CD4-positive, alpha-beta T cell treated with Interleukin-6 for 4 hours (primary cell): ENCODE data around the gene RAET1G.
"Not testable (repeated sequence)": the region's sequence is repeated elsewhere in the genome, so short reads cannot be mapped to it uniquely, and the experiment has no call there.

Experiments used
- DNase-seq: peaks from one replicate; pipeline ENCODE4 v3.0.0-alpha.2; 2020; ENCODE audit warnings: mixed read lengths

Gene RAET1G

GRCh38 chr6:149933036-149933435 lies 10.1 kb upstream of the RAET1G start:
- DNase-seq, result no peak

GRCh38 chr6:149931501-149931900 lies 8.6 kb upstream of the RAET1G start:
- no peak for DNase-seq

GRCh38 chr6:149929422-149929821 lies 6.5 kb upstream of the RAET1G start:
- peak; percentile 14 for DNase-seq

GRCh38 chr6:149927025-149927424 lies 4.1 kb upstream of the RAET1G start:
- not testable (repeated sequence) for DNase-seq

- DNase-seq, result peak; percentile 76
Measured at GRCh38 chr6:149925974-149926777, 3.3 kb upstream of the RAET1G start.

GRCh38 chr6:149925253-149925973 lies 2.5 kb upstream of the RAET1G start:
- peak; percentile 14 for DNase-seq

GRCh38 chr6:149924933-149925252 lies 2.0 kb upstream of the RAET1G start:
- no peak for DNase-seq

- DNase-seq, result no peak
Measured at GRCh38 chr6:149924206-149924932, 1.4 kb upstream of the RAET1G start.

GRCh38 chr6:149923327-149923986 lies 536 bp upstream of the RAET1G start:
- no peak for DNase-seq

GRCh38 chr6:149922091-149922490 lies 830 bp downstream of the RAET1G start:
- not testable (repeated sequence) for DNase-seq

- DNase-seq, result no peak
Measured at GRCh38 chr6:149921361-149921760, 1.6 kb downstream of the RAET1G start.

GRCh38 chr6:149919834-149920225 lies 3.1 kb downstream of the RAET1G start:
- no peak for DNase-seq

- DNase-seq, result not testable (repeated sequence)
Measured at GRCh38 chr6:149919126-149919833, 3.6 kb downstream of the RAET1G start.

- DNase-seq, result no peak
Measured at GRCh38 chr6:149918151-149918905, 4.6 kb downstream of the RAET1G start.

- DNase-seq, result no peak
Measured at GRCh38 chr6:149917679-149918078, 5.2 kb downstream of the RAET1G start.

GRCh38 chr6:149915970-149916865 lies 6.7 kb downstream of the RAET1G start:
- DNase-seq, result no peak

GRCh38 chr6:149913540-149914240 lies 9.2 kb downstream of the RAET1G start:
- no peak for DNase-seq

- no peak for DNase-seq
Measured at GRCh38 chr6:149913085-149913484, 9.8 kb downstream of the RAET1G start.

- DNase-seq, result not testable (repeated sequence)
Measured at GRCh38 chr6:149912680-149913079, 10.2 kb downstream of the RAET1G start.

- no peak for DNase-seq
Measured at GRCh38 chr6:149910721-149911151, 12.2 kb downstream of the RAET1G start.
